ENCODE results near the gene KRT73. TPM values are rescaled to one million over a fixed set of nuclear protein-coding genes. Genes with fewer than 3 reads are reported as not detected.
"Not testable (repeated sequence)": the region's sequence is repeated elsewhere in the genome, so short reads cannot be mapped to it uniquely, and the experiment has no call there.

The KRT73 gene
- total RNA-seq, 2 experiments from 2014 or later: 0.45 to 0.91 TPM

- ATAC-seq; H3K4me3 Mint-ChIP-seq; H3K9me3 Mint-ChIP-seq (ENCODE audit: insufficient read depth); H3K4me1 Mint-ChIP-seq (ENCODE audit: low read depth); POLR2A ChIA-PET; H3K36me3 Mint-ChIP-seq (ENCODE audit: low read depth); H3K27ac Mint-ChIP-seq; DNase-seq: not testable (repeated sequence)
- CTCF ChIA-PET: interaction anchor here (1.2 to 2.4 kb wide), 4 partner anchors 8 to 291 kb away, joined by 3 to 7 read pairs (median 4); no protein-coding TSS in a partner anchor
- peaks cover 24% of the 10 kb centered on the region for H3K27me3 Mint-ChIP-seq (ENCODE audit: low read depth)
Measured at GRCh38 chr12:52594237-52594636, 24.1 kb downstream of the KRT73 start.

GRCh38 chr12:52591521-52591920, 26.8 kb downstream of the KRT73 start:
- Mint-ChIP-seq H3K4me1 (ENCODE audit: low read depth) (peaks cover 11% of the 10 kb centered on the region), H3K4me3 (no peak overlapping the region), H3K27me3 (ENCODE audit: low read depth) (peaks cover 9% of the 10 kb centered on the region), H3K9me3 (ENCODE audit: insufficient read depth) (no peaks in the 10 kb centered on the region), H3K27ac (no peak overlapping the region), H3K36me3 (ENCODE audit: low read depth) (no peaks in the 10 kb centered on the region)
- ATAC-seq (no peak), DNase-seq (no peak)
- POLR2A ChIA-PET: no interaction called here
- CTCF ChIA-PET: interaction anchor here (0.6 to 20.3 kb wide), 3 partner anchors 42 to 284 kb away, joined by 3 to 736 read pairs (median 3); no protein-coding TSS in a partner anchor

- H3K36me3 Mint-ChIP-seq (ENCODE audit: low read depth): no peaks in the 10 kb centered on the region
- no peak for DNase-seq
- POLR2A ChIA-PET: no interaction called here
- H3K4me3 Mint-ChIP-seq: no peak overlapping the region
- peaks cover 3% of the 10 kb centered on the region for H3K27me3 Mint-ChIP-seq (ENCODE audit: low read depth)
- H3K9me3 Mint-ChIP-seq (ENCODE audit: insufficient read depth): no peaks in the 10 kb centered on the region
- H3K4me1 Mint-ChIP-seq (ENCODE audit: low read depth): peaks cover 26% of the 10 kb centered on the region
- H3K27ac Mint-ChIP-seq: no peak overlapping the region
- CTCF ChIA-PET: interaction anchor here (1.5 to 20.3 kb wide), 2 partner anchors 18 to 286 kb away, joined by 3 to 736 read pairs; no protein-coding TSS in a partner anchor
- ATAC-seq: no peak
Measured at GRCh38 chr12:52590021-52590420, 28.3 kb downstream of the KRT73 start.

DNA sequence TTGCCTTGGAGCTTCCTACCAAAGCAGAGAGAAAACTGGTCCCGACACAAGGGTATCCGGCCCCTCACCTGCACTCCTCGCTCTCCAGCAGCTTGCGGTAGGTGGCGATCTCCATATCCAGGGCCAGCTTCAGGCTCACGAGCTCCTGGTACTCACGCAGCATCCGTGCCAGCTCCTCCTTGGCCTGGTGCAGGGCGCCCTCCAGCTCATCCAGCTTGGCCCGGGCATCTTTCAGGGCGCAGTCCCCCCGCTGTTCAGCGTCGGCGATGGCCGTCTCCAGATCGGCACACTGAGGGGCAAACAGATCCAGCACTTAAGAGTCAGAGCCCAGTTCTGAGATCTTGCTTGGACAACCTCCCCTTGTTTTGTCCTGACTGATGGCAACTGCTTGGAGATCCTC, 30.8 kb downstream of the KRT73 start:
- ATAC-seq: no peak
- CTCF ChIA-PET: interaction anchor here (0.6 to 20.3 kb wide), 6 partner anchors 9 to 288 kb away, joined by 3 to 736 read pairs (median 6); partner anchors contain the start of gene KRT1

DNA sequence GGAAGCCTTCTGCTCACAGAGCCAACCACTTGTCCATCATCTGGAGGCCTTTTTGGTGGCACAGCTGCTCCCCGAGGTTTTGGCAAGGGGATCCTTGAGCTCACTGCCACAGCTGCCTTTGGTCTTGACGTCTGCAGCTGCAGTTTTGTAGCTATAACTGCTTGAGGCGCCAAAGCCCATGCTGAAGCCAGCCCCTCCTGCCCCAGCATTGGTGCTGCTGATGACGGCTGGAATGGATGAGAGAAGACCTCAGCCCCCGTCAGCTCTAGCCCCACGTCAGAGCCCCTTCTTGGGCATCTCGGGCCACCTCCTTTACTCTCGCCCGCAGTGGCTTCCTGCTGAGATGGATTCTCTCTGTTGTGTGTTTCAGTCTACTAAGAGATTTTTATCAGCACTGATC, 32.4 kb downstream of the KRT73 start:
- peak; percentile 74 for DNase-seq
- ChIA-PET POLR2A (interaction anchor here (0.9 kb wide), 2 partner anchors 121 to 288 kb away, joined by 3 read pairs; no protein-coding TSS in a partner anchor), CTCF (interaction anchor here (0.7 to 20.3 kb wide), 39 partner anchors 9 to 394 kb away, joined by 3 to 736 read pairs (median 4); partner anchors contain the start of genes KRT1 and KRT74)
- H3K36me3 Mint-ChIP-seq (ENCODE audit: low read depth): no peaks in the 10 kb centered on the region
- H3K4me3 Mint-ChIP-seq: no peak overlapping the region
- peak overlapping the region; percentile 50 for H3K27ac Mint-ChIP-seq
- H3K27me3 Mint-ChIP-seq (ENCODE audit: low read depth): peaks cover 2% of the 10 kb centered on the region
- no peaks in the 10 kb centered on the region for H3K9me3 Mint-ChIP-seq (ENCODE audit: insufficient read depth)
- ATAC-seq: peak; percentile 81
- peaks cover 36% of the 10 kb centered on the region for H3K4me1 Mint-ChIP-seq (ENCODE audit: low read depth)

More for the DNA sequence above, 30.8 kb downstream of the KRT73 start:
- DNase-seq: no peak
- H3K27me3 Mint-ChIP-seq (ENCODE audit: low read depth): peaks cover 3% of the 10 kb centered on the region
- no peaks in the 10 kb centered on the region for H3K36me3 Mint-ChIP-seq (ENCODE audit: low read depth)
- H3K27ac Mint-ChIP-seq: no peak overlapping the region
- H3K4me1 Mint-ChIP-seq (ENCODE audit: low read depth): peaks cover 38% of the 10 kb centered on the region
- no peaks in the 10 kb centered on the region for H3K9me3 Mint-ChIP-seq (ENCODE audit: insufficient read depth)
- no peak overlapping the region for H3K4me3 Mint-ChIP-seq
- POLR2A ChIA-PET: no interaction called here

- ChIA-PET POLR2A (interaction anchor here (0.9 kb wide), 1 partner anchor 122 kb away, joined by 3 read pairs; no protein-coding TSS in a partner anchor), CTCF (interaction anchor here (1.0 to 20.3 kb wide), 16 partner anchors 11 to 395 kb away, joined by 3 to 736 read pairs (median 6); partner anchors contain the start of genes KRT1 and KRT74)
- no peak overlapping the region for H3K4me3 Mint-ChIP-seq
- DNase-seq: no peak
- peaks cover 2% of the 10 kb centered on the region for H3K27me3 Mint-ChIP-seq (ENCODE audit: low read depth)
- no peak for ATAC-seq
- no peaks in the 10 kb centered on the region for H3K36me3 Mint-ChIP-seq (ENCODE audit: low read depth)
- H3K27ac Mint-ChIP-seq: peak overlapping the region; percentile 50
- H3K4me1 Mint-ChIP-seq (ENCODE audit: low read depth): peaks cover 36% of the 10 kb centered on the region
- no peaks in the 10 kb centered on the region for H3K9me3 Mint-ChIP-seq (ENCODE audit: insufficient read depth)
Measured at GRCh38 chr12:52585066-52585465, 33.3 kb downstream of the KRT73 start.

GRCh38 chr12:52584156-52584682, 34.1 kb downstream of the KRT73 start:
- peaks cover 34% of the 10 kb centered on the region for H3K4me1 Mint-ChIP-seq (ENCODE audit: low read depth)
- H3K9me3 Mint-ChIP-seq (ENCODE audit: insufficient read depth): no peaks in the 10 kb centered on the region
- no peak overlapping the region for H3K4me3 Mint-ChIP-seq
- DNase-seq (no peak), ATAC-seq (no peak)
- ChIA-PET POLR2A (no interaction called here), CTCF (interaction anchor here (0.7 to 20.3 kb wide), 24 partner anchors 11 to 397 kb away, joined by 3 to 736 read pairs (median 4); partner anchors contain the start of genes KRT1 and KRT74)
- H3K27me3 Mint-ChIP-seq (ENCODE audit: low read depth): peaks cover 2% of the 10 kb centered on the region
- H3K36me3 Mint-ChIP-seq (ENCODE audit: low read depth): no peaks in the 10 kb centered on the region
- no peak overlapping the region for H3K27ac Mint-ChIP-seq

DNA sequence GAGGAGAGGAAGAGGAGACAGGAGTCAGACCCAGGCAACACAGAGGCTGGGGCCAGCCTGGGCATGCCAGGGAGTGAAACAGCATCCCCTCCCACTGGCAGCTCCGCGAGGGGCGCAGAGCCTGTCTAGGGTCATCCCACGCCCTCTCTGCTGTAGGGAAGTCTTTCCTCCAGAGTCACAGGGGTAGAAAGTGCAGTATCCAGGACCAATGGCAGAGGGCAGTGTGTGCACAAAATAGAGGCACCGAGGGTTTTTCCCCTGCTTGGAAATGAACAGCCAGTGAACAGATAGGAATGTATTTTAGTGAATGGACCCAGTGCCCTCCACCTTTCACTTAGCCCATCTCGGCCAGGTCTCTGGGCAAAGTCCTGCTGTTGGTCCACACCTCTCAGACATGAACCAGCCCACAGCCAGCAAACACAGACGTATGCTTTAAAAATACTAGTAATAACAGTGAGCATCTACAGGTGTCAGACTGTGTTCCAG, 35.3 kb downstream of the KRT73 start:
- H3K4me1 Mint-ChIP-seq (ENCODE audit: low read depth): peaks cover 34% of the 10 kb centered on the region

DNA sequence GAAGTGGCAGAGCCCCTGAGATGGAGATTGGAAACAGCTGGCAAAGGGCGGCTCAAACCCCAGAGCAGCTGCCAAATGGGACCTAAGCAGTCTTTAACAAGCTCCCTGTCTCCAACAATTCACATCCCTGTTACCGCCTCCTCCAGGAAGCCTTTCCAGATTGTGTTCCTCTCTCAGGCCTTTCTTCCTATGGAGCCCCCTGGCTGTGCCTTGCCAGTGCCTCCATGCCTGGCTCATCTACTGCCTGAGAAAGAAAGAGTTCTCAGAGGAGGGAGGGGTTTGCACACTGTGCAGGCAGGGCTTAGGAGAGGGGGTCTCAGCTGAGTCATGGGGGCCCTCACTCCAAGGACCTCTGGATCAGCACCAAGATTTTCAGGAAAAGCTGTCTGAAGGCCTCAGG, 35.9 kb downstream of the KRT73 start:
- Mint-ChIP-seq H3K27me3 (ENCODE audit: low read depth) (peaks cover 2% of the 10 kb centered on the region), H3K4me3 (no peak overlapping the region), H3K9me3 (ENCODE audit: insufficient read depth) (no peaks in the 10 kb centered on the region), H3K36me3 (ENCODE audit: low read depth) (no peaks in the 10 kb centered on the region), H3K27ac (no peak overlapping the region), H3K4me1 (ENCODE audit: low read depth) (peaks cover 34% of the 10 kb centered on the region)
- ChIA-PET POLR2A (interaction anchor here (1.0 to 1.2 kb wide), 2 partner anchors 98 to 288 kb away, joined by 3 read pairs; partner anchors contain the start of gene KRT1), CTCF (interaction anchor here (0.9 to 20.3 kb wide), 9 partner anchors 19 to 398 kb away, joined by 3 to 736 read pairs (median 5); partner anchors contain the start of gene KRT1)
- ATAC-seq (no peak), DNase-seq (no peak)

More for the DNA sequence above, 35.3 kb downstream of the KRT73 start:
- POLR2A ChIA-PET: no interaction called here
- H3K27ac Mint-ChIP-seq: no peak overlapping the region
- no peaks in the 10 kb centered on the region for H3K36me3 Mint-ChIP-seq (ENCODE audit: low read depth)
- no peaks in the 10 kb centered on the region for H3K9me3 Mint-ChIP-seq (ENCODE audit: insufficient read depth)
- peaks cover 2% of the 10 kb centered on the region for H3K27me3 Mint-ChIP-seq (ENCODE audit: low read depth)
- H3K4me3 Mint-ChIP-seq: no peak overlapping the region
- DNase-seq (peak; percentile 76), ATAC-seq (peak; percentile 65)
- CTCF ChIA-PET: interaction anchor here (0.7 to 20.3 kb wide), 20 partner anchors 9 to 398 kb away, joined by 3 to 736 read pairs (median 4); partner anchors contain the start of genes KRT1 and KRT74

DNA sequence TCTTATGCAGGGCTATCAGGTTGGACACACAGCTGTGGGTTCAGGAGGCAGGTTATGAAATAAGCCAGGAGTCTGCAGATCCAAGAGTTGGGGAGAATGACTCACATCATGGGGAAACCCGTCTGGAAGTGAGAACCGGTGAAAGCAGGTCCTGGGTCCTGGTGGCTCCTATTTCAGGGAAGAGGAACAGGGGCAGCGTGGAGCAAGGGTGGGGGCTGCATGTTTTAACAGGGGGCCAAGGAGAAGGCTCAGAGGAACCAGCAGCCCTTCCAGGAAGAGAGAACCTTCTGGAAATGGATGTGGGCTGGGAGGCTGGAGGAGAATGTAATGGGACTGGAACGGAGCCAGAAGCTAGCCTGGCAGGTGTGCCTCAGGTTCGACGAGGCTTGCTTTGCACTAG, 36.9 kb downstream of the KRT73 start:
- Mint-ChIP-seq H3K4me3 (no peak overlapping the region), H3K9me3 (ENCODE audit: insufficient read depth) (no peaks in the 10 kb centered on the region), H3K36me3 (ENCODE audit: low read depth) (no peaks in the 10 kb centered on the region), H3K4me1 (ENCODE audit: low read depth) (peaks cover 26% of the 10 kb centered on the region), H3K27ac (no peak overlapping the region), H3K27me3 (ENCODE audit: low read depth) (peaks cover 2% of the 10 kb centered on the region)
- ChIA-PET CTCF (interaction anchor here (0.9 to 20.3 kb wide), 5 partner anchors 91 to 399 kb away, joined by 5 to 736 read pairs (median 8); partner anchors contain the start of gene KRT1), POLR2A (interaction anchor here (1.0 to 1.2 kb wide), 2 partner anchors 99 to 289 kb away, joined by 3 read pairs; partner anchors contain the start of gene KRT1)
- ATAC-seq: no peak
- DNase-seq: no peak

DNA sequence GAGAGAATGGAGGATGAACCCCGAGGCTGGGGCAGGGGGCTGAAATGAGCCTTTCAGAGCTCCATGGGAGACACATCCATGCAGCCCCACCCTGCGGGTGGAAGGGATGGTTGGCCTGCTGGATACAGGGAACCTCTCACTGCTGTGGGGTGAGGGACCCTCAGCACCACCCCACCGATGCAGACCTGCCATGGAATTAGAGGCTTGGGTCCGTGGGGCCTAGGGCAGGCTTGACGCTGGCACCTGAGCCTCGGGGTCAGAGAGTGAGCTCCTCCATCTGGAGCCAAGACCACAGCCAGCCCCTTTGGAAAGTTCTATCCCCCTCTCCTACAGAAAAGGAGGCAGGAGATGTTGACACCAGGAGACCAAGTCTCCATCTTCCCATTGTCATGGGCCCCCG, 37.3 kb downstream of the KRT73 start:
- CTCF ChIA-PET: interaction anchor here (2.2 to 20.3 kb wide), 2 partner anchors 295 to 399 kb away, joined by 8 to 736 read pairs; no protein-coding TSS in a partner anchor
- Mint-ChIP-seq H3K27ac (no peak overlapping the region), H3K9me3 (ENCODE audit: insufficient read depth) (no peaks in the 10 kb centered on the region), H3K27me3 (ENCODE audit: low read depth) (peaks cover 3% of the 10 kb centered on the region), H3K4me1 (ENCODE audit: low read depth) (peaks cover 22% of the 10 kb centered on the region), H3K4me3 (no peak overlapping the region), H3K36me3 (ENCODE audit: low read depth) (no peaks in the 10 kb centered on the region)
- ATAC-seq (no peak), DNase-seq (no peak)
- POLR2A ChIA-PET: no interaction called here

DNA sequence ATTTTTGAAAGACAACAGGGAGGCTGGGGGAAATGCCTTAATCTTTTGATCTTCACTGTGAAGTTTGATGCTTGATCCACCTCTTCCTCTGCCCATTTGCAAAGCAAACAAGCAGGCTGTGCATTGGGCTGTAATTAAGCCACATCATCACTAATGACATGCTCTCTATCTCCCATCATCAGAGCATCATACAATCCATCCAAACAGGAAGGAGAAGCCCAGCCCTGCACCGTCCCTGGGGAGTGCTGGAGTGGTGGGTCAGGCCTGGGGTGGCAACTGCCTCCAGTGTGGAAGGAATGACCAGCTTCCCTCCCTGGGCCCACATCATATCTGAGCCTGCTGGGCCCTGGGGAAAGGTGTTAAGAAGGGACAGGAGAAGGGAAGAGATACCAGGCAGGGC, 37.9 kb downstream of the KRT73 start:
- H3K27ac Mint-ChIP-seq: no peak overlapping the region
- no peak for DNase-seq
- H3K4me1 Mint-ChIP-seq (ENCODE audit: low read depth): peaks cover 16% of the 10 kb centered on the region
- H3K27me3 Mint-ChIP-seq (ENCODE audit: low read depth): peaks cover 6% of the 10 kb centered on the region
- H3K4me3 Mint-ChIP-seq: no peak overlapping the region
- ChIA-PET POLR2A (interaction anchor here (1.1 kb wide), 1 partner anchor 64 kb away, joined by 3 read pairs; no protein-coding TSS in a partner anchor), CTCF (interaction anchor here (1.2 to 20.3 kb wide), 2 partner anchors 53 to 295 kb away, joined by 3 to 736 read pairs; no protein-coding TSS in a partner anchor)
- ATAC-seq: no peak
- H3K9me3 Mint-ChIP-seq (ENCODE audit: insufficient read depth): no peaks in the 10 kb centered on the region
- H3K36me3 Mint-ChIP-seq (ENCODE audit: low read depth): no peaks in the 10 kb centered on the region
